GM19351 (cell line): ENCODE measurements around the gene RNF40.

Source experiments
- ATAC-seq: cut with Tn5 transposase; IDR thresholded peaks from one replicate; pipeline ENCODE4 v1.9.1; 2021; ENCODE audit warnings: mild to moderate bottlenecking, moderate library complexity; ENCODE audit not compliant: unreplicated experiment

The RNF40 gene

DNA sequence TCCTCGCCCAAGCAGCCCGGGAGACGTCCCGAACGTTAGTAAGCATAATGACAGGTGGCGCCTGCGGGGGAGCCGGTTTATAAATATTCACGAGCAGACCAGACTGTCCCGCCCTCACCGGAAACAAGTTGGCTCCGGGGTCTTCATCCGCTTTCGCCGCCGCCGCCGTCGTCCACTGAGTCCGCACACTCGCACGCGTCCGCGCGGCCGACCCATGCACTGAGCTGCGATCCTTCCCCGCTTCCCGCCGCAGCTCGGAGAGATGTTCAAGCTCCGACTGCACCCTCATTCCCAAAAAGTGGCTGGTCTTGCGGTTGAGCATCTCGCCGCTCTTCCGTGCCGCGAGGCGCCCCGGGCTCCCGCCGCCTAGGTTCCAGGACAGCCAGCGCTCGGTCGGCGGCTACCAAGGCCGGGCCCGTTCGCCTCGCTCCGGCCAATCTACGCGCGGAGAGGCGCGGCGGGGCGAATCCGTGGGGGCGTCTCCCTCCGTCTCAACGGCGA, 645 bp upstream of the RNF40 start:
- peak; percentile 33 for ATAC-seq

- no peak for ATAC-seq
These were observed 1.0 kb downstream of the RNF40 start for GRCh38 chr16:30762991-30763725.

- ATAC-seq = no peak
These were observed 2.0 kb downstream of the RNF40 start for GRCh38 chr16:30764086-30764485.

GRCh38 chr16:30764816-30765465, 2.8 kb downstream of the RNF40 start:
- ATAC-seq = no peak

- no peak for ATAC-seq
These were observed 4.2 kb downstream of the RNF40 start for GRCh38 chr16:30766206-30766932.

DNA sequence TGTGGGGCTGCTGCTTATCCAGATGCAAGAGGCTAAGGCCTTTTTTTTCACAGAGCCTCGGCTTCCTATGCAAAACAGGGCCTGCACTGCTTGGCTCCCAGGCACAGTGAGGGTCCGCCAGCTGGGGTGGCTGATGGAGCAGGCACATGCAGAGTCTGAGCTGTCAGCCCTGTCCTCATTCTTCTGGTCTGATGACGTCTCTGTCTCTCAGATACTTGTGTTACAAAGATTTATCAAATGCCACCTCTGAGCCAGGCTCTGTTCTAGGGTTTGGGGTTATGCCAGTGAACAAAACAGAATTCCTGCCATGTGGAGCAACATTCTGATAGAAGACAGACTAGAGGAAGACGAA, 4.8 kb downstream of the RNF40 start:
- ATAC-seq = no peak

DNA sequence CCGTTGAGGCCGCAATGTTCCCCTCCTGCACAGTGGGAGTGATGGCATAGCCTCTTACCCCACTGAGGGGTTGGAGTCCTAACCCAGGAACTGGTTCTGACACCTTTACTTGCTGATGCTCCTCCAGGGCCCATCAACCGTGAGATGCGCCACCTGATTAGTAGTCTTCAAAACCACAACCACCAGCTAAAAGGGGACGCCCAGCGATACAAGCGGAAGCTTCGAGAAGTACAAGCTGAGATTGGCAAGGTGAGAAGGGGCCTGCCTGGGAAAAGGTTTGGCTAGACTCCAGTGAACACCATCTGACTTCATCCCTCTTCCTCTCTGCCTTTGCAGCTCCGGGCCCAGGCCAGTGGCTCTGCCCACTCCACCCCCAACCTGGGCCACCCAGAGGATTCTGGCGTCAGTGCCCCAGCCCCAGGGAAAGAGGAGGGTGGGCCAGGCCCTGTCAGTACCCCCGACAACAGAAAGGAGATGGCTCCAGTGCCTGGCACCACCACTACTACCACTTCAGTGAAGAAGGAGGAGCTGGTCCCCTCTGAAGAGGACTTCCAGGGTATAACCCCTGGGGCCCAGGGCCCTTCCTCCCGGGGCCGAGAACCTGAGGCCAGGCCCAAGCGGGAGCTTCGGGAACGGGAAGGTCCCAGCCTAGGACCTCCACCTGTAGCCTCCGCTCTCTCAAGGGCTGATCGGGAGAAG, 5.8 kb downstream of the RNF40 start:
- ATAC-seq = no peak

DNA sequence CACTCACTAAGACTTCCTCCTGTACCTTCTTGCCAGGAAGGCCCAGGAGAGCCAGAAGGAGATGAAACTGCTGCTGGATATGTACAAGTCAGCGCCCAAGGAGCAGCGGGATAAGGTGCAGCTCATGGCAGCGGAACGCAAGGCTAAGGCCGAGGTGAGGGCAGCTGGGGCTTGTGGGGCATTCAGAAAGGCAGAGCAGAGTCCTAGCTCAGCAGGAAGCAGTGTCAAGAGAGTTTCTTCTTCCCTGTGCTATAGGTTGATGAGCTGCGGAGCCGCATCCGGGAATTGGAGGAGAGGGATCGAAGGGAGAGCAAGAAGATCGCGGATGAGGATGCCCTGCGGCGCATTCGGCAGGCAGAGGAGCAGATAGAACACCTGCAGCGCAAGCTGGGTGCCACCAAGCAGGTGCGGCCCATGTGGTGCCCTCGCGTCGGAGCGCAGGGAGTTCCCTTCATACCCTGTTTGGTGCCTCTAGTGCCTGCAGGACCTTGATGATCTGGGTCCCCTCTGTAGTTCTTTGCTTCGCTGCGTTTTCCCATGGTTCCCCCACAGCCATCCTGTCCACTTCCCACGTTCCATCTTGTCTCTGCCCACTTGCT, 6.6 kb downstream of the RNF40 start:
- ATAC-seq = no peak

DNA sequence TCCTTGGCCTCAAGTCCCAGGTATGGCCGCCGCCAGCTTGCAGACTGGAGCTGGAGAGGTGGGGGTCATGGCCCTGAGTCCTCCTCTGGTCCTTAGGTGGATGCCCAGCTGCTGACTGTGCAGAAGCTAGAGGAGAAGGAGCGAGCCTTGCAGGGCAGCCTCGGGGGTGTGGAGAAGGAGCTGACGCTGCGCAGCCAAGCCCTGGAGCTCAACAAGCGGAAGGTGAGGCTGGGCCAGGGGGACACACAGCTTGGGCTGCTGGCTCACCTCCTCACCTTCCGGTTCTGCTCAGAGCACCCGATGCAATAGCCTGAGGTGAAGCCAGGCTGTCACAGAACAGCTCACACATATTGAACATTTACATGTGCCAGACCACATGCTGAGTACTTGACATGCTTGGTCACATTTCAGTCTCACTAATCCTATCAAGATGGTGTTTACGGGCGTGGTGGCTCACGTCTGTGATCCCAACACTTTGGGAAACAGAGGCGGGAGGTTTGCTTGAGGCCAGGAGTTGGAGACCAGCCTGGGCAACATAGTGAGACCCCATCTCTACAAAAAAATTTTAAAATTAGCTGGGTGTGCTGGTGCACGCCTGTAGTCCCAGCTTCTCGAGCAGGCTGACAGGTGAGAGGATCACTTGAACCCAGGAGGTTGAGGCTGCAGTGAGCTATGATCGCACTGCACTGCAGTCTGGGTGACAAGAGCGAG, 7.4 kb downstream of the RNF40 start:
- ATAC-seq = no peak

GRCh38 chr16:30771726-30772125, 9.6 kb downstream of the RNF40 start:
- ATAC-seq = no peak

DNA sequence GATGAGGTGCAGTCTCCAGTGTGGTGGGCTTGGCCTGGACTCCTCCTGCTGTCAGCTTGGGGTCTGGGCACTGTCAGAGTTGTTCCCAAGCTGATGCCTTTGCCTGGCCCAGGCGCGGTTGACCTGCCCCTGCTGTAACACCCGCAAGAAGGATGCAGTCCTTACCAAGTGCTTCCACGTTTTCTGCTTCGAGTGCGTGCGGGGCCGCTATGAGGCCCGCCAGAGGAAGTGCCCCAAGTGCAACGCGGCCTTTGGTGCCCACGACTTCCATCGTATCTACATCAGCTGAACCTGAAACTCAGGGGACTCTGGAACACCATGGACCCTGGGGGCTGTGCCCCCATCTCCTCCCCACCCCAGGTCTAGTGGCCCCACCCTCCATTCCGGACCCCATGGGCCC, 11.7 kb downstream of the RNF40 start:
- no peak for ATAC-seq

GRCh38 chr16:30774367-30775130, 12.4 kb downstream of the RNF40 start:
- no peak for ATAC-seq

- no peak for ATAC-seq
These were observed 12.9 kb downstream of the RNF40 start for GRCh38 chr16:30775131-30775391.

- ATAC-seq = no peak
These were observed 13.5 kb downstream of the RNF40 start for GRCh38 chr16:30775392-30776188.

GRCh38 chr16:30777591-30778297, 15.6 kb downstream of the RNF40 start:
- ATAC-seq = no peak

GRCh38 chr16:30778549-30779244, 16.6 kb downstream of the RNF40 start:
- no peak for ATAC-seq

DNA sequence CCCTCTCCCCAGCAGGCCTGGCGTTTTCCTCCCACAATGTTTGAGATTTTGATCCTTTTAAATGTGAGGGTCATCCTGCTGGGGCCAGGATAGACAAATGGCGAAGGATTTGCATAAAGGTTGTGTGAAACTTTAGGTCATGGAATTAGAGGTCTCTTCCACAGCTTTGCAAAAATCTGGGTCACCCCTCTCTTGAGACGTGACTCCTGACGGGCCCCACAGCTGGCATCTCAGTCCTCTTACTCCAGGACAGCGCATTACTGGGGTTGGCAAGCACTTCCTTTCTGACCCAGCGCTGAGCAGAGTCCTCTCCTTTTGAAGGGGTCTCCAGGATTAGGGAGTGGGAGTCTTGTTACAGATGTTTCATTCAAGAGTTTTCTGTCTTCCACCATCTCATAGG, 17.5 kb downstream of the RNF40 start:
- no peak for ATAC-seq

- no peak for ATAC-seq
These were observed 17.9 kb downstream of the RNF40 start for GRCh38 chr16:30780021-30780420.
